Suprapubic skin (tissue), 4 donors: ENCODE measurements around the gene KDM5A. TPM values are rescaled to one million over a fixed set of nuclear protein-coding genes. Genes with fewer than 3 reads are reported as not detected.

Experiments used
- total RNA-seq, 4 donors: library from RNA; depleted of rRNA; stranded (reverse); fragments of >200 nt; gene quantifications; one replicate each; pipeline ENCODE4 v1.1.0, GENCODE V29; 2016

KDM5A gene
- total RNA-seq, 4 donors from 2014 or later = 43.1 to 126 (median 92.1) TPM

Other genes starting within 250 kb of the KDM5A start
- 1 to 10 TPM in 2 of 4 donors, not detected in 2; 3.1 to 6.0 TPM for gene SLC6A12, start 175.2 kb downstream of the KDM5A start, total RNA-seq
- gene SLC6A13, start 126.5 kb downstream of the KDM5A start, total RNA-seq = not detected
- 1 to 10 TPM; 5.1 to 9.7 (median 6.8) TPM for gene CCDC77, start 12.3 kb upstream of the KDM5A start, total RNA-seq
- 10 to 100 TPM; 30.7 to 66.2 (median 35.0) TPM for gene B4GALNT3, start 70.6 kb upstream of the KDM5A start, total RNA-seq